Skeletal muscle satellite cell (primary cell): ENCODE data around the gene PFN3.
"Not testable (repeated sequence)": the region's sequence is repeated elsewhere in the genome, so short reads cannot be mapped to it uniquely, and the experiment has no call there.

Experiments
- H3K27me3 ChIP-seq: 2 replicates; pipeline ENCODE4 v1.7.0; 2013; ENCODE audit warnings: low read length; ENCODE audit not compliant: control insufficient read depth, insufficient read depth
- H3K36me3 ChIP-seq: 2 replicates; pipeline ENCODE4 v1.7.0; 2013; ENCODE audit warnings: mild to moderate bottlenecking, control low read depth, low read length; ENCODE audit not compliant: insufficient read depth
- H3K4me1 ChIP-seq: 2 replicates; pipeline ENCODE4 v1.7.0; 2013; ENCODE audit warnings: low read length; ENCODE audit not compliant: control insufficient read depth, insufficient read depth
- H3K4me2 ChIP-seq: 2 replicates; pipeline ENCODE4 v1.7.0; 2013; ENCODE audit warnings: mild to moderate bottlenecking, low read length
- H3K4me3 ChIP-seq: 2 replicates; pipeline ENCODE4 v1.7.0; 2013; ENCODE audit warnings: low read length
- H3K9ac ChIP-seq: 2 replicates; pipeline ENCODE4 v1.7.0; 2013; ENCODE audit warnings: mild to moderate bottlenecking, low read depth, low read length, moderate library complexity
- H3K9me3 ChIP-seq: replicated peaks from 2 replicates; pipeline ENCODE4 v1.7.0; 2013; ENCODE audit warnings: mild to moderate bottlenecking, control low read depth, low read length

PFN3 gene

DNA sequence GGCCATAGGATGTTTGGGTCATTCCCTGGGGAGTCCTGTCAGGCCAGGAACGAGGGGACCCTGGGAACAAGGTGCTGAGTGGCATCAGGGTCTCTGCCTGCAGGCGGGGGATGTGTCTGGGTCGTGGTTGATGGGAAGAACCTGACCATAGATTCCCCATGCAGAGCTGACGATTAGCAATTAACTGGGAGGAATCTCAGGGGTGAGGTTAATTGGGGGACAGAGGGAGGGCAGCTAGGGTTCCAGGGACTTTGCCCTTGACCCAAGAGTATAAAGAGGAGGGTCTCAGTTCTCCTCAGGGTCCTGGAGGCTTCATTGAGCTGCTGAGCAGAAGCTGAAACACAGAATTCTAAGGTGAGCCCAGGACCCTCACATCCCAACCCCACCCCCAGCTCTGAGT, 16.3 kb downstream of the PFN3 start, which contains the start of gene SLC34A1:
TSS of gene SLC34A1 (plus strand) at position 301 of the 400 bp plus-strand sequence. CDS start 1,308 bp downstream, outside the sequence.
- Histone ChIP-seq H3K4me2 (no peak within 1 kb of the TSS), H3K4me1 (peaks cover 10% of the 10 kb centered on the region), H3K9ac (no peak within 1 kb of the TSS), H3K9me3 (no peaks in the 10 kb centered on the region), H3K27me3 (peaks cover 41% of the 10 kb centered on the region), H3K4me3 (no peak within 1 kb of the TSS), H3K36me3 (no peaks in the 10 kb centered on the region)

DNA sequence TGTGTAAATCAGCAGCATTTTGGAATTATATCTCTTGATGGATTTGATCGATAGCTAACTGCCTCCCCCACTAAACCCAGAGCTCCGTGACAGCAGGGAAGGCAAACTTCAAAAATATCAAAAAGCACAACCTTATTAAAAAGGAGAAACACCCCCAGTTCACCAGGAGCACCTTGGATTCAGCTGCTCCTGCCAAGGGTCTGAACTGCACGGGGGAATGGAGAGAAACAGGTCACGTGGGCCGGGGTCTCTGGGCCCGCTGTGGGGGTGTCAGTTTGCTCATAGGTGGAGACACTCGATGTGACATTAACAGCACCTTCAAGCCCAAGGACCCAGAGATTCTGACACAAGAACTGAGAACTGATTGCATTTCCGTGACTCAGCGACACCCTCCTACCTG, 17.3 kb downstream of the PFN3 start:
- Histone ChIP-seq H3K36me3 (no peaks in the 10 kb centered on the region), H3K27me3 (peaks cover 39% of the 10 kb centered on the region), H3K4me1 (peaks cover 6% of the 10 kb centered on the region), H3K4me3 (no peak overlapping the region), H3K9ac (no peak overlapping the region), H3K4me2 (no peak overlapping the region), H3K9me3 (no peaks in the 10 kb centered on the region)

DNA sequence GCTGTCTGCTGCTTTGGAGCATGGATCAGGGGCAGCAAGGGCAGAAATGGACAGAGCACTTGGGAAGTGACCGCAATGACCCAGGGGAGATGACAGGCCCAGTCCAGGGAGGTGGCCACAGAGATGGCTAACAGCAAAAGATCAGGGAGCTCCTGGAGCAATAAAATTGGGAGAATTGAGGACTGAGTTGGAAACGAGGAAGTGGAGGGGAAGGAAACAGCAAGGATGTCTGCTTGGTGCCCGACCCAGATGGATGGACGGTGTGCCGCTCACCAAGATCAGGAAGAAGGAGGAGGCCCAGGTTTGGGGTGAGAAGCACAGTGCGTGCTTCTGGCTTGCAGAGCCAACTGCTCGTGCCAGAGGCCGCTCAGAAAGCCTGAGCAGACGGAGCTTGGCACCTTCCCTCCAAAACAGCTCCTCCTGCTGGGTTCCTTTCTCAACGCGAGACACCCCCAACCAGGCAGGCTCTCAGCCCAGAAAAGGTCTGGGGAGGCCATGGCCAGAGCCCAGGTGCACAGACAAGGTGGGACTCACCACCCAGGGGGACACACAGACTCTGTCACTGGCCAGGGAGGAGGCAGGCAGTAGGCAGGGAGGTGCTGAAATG, 17.9 kb downstream of the PFN3 start:
- Histone ChIP-seq H3K4me1 (peaks cover 6% of the 10 kb centered on the region), H3K4me3 (no peak overlapping the region), H3K27me3 (peaks cover 36% of the 10 kb centered on the region), H3K9me3 (no peaks in the 10 kb centered on the region), H3K4me2 (no peak overlapping the region), H3K9ac (no peak overlapping the region), H3K36me3 (no peaks in the 10 kb centered on the region)

GRCh38 chr5:177380805-177381126, 19.7 kb downstream of the PFN3 start:
- H3K4me1 ChIP-seq: peaks cover 6% of the 10 kb centered on the region

GRCh38 chr5:177378884-177379883, 21.3 kb downstream of the PFN3 start:
- Histone ChIP-seq H3K27me3 (peaks cover 15% of the 10 kb centered on the region), H3K4me1 (peaks cover 6% of the 10 kb centered on the region), H3K4me3 (no peak overlapping the region), H3K9ac (no peak overlapping the region), H3K4me2 (no peak overlapping the region), H3K36me3 (no peaks in the 10 kb centered on the region), H3K9me3 (no peaks in the 10 kb centered on the region)

More at GRCh38 chr5:177380805-177381126, 19.7 kb downstream of the PFN3 start:
- Histone ChIP-seq H3K9ac (no peak overlapping the region), H3K27me3 (peaks cover 25% of the 10 kb centered on the region), H3K9me3 (no peaks in the 10 kb centered on the region), H3K36me3 (no peaks in the 10 kb centered on the region), H3K4me2 (no peak overlapping the region), H3K4me3 (no peak overlapping the region)

- Histone ChIP-seq H3K4me3 (no peak overlapping the region), H3K27me3 (peaks cover 8% of the 10 kb centered on the region), H3K4me1 (peaks cover 6% of the 10 kb centered on the region), H3K4me2 (no peak overlapping the region), H3K9me3 (no peaks in the 10 kb centered on the region), H3K9ac (no peak overlapping the region), H3K36me3 (no peaks in the 10 kb centered on the region)
These were observed 22.3 kb downstream of the PFN3 start for GRCh38 chr5:177377851-177378776.

GRCh38 chr5:177376107-177376506, 24.4 kb downstream of the PFN3 start:
- H3K36me3 ChIP-seq: no peaks in the 10 kb centered on the region
- peaks cover 21% of the 10 kb centered on the region for H3K4me1 ChIP-seq
- H3K9ac ChIP-seq: no peak overlapping the region
- H3K4me2 ChIP-seq: no peak overlapping the region
- H3K27me3 ChIP-seq: peaks cover 4% of the 10 kb centered on the region
- H3K4me3 ChIP-seq: no peak overlapping the region
- no peaks in the 10 kb centered on the region for H3K9me3 ChIP-seq

- not testable (repeated sequence) for H3K4me2 ChIP-seq, H3K9me3 ChIP-seq, H3K27me3 ChIP-seq, H3K9ac ChIP-seq, H3K4me3 ChIP-seq, H3K36me3 ChIP-seq
- peaks cover 22% of the 10 kb centered on the region for H3K4me1 ChIP-seq
These were observed 24.9 kb downstream of the PFN3 start for GRCh38 chr5:177375516-177375915.

DNA sequence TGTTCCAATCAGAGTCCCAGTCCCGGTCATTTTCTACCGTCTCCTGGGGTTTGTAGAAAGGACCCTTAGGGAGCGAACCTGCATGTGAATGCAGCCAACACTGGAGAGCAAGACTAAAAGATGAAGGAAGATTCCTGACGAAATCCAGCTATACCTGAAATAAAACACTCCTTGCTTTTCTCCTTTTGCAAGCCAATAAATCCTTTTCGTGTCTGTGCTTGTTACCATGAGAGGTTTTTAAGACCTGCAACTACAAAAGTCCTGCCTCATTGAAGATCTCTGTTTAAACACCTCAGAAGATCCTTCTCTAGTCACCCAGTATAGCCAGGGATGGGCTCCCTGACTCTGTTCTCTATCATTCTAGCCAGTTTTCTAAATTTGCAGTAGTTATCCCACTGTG, 26.2 kb downstream of the PFN3 start:
- Histone ChIP-seq H3K9ac (no peak overlapping the region), H3K4me3 (no peak overlapping the region), H3K4me2 (no peak overlapping the region), H3K36me3 (no peaks in the 10 kb centered on the region), H3K4me1 (peaks cover 17% of the 10 kb centered on the region), H3K27me3 (no peaks in the 10 kb centered on the region), H3K9me3 (no peaks in the 10 kb centered on the region)

DNA sequence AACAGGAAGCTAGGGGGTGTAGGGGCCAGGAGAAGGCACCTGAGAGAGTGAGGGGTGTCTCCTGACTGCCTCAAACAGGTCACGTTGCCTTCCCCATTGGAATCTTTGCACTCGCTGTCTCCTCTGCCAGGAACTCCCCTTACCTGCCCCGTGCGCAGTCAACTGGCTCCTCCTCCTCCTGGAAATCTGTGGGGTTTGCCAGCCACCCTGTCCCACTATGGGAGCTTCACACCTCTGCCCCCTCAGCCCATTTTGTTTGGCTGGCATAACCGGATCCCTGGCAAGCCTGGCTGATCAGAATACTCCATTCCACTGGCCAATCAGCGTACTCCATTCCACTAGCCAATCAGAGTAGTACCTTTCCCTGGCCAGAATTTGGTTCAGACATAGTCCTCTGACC, 26.7 kb downstream of the PFN3 start:
- Histone ChIP-seq H3K4me2 (no peak overlapping the region), H3K9ac (no peak overlapping the region), H3K9me3 (no peaks in the 10 kb centered on the region), H3K27me3 (no peaks in the 10 kb centered on the region), H3K4me1 (peaks cover 16% of the 10 kb centered on the region), H3K4me3 (no peak overlapping the region), H3K36me3 (no peaks in the 10 kb centered on the region)

- peaks cover 16% of the 10 kb centered on the region for H3K4me1 ChIP-seq
- H3K36me3 ChIP-seq: no peaks in the 10 kb centered on the region
- no peaks in the 10 kb centered on the region for H3K27me3 ChIP-seq
- no peak overlapping the region for H3K4me3 ChIP-seq
- H3K9ac ChIP-seq: no peak overlapping the region
- H3K9me3 ChIP-seq: no peaks in the 10 kb centered on the region
- no peak overlapping the region for H3K4me2 ChIP-seq
These were observed 27.6 kb downstream of the PFN3 start for GRCh38 chr5:177372910-177373309.
